GM10266 (cell line): ENCODE results near the gene ADAM19.

Experiments used
- DNase-seq: peaks from one replicate; pipeline ENCODE4 v3.0.0; 2012; ENCODE audit errors: extremely low spot score
- CTCF ChIP-seq: IDR thresholded peaks from 2 replicates; pipeline ENCODE4 v1.5.1; 2012; ENCODE audit warnings: mild to moderate bottlenecking, low read depth; ENCODE audit not compliant: control insufficient read depth, insufficient read depth; ENCODE audit errors: missing control alignments

ADAM19 gene

DNA sequence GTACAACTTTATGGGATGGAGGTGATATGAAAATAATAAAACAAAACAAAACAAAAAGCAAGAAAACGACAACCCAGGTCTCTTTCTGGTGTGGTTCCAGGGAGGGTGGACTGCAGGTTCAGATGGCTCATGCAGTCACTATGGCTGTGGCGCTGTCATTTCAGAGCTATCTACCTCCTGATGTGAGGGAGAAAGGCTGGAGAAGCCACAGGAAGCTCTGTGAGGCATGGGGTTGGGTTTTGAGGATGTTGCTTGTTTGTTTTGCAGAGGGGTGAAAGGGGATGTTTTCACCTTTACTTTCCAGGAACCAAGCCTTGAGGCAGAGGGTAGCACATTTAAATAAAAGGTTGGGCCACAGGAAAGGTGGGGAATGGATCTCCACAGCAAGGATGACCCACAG lies 96.8 kb downstream of the ADAM19 start:
- no peak for TF ChIP-seq CTCF
- DNase-seq, result no peak

DNA sequence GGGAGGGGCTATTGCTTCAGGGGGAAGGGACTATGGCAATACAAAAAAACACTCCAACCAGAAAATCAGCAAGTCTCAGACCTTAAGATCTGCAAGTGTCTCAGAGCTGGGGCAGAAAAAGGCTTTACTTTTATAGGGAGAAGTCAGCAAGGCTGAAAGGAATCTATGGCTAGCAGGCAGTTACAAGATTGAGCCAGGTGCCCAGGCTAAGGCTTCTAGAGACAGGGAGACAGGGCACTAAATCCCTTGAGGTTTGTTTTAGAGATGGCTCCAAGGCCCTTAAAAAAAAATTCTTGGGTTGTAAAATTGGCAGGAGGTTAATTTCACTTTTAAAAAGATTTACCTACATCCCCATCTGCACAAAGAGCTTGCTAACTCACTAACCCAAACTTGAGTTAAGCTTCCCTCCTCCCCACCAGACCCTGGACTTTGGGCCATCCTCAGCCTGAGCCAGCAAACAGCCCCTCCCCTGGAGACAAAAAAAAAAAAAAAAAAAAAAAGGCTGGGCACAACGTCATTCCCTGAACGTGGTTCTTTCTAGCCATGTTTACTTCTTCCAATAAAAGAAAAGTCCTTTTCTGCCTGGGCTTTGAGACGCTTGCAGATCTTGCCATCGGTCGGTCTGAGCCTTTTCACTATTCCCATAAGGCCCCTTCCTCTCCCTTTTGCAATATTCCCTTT lies 97.6 kb downstream of the ADAM19 start:
- TF ChIP-seq CTCF, result no peak
- DNase-seq, result no peak

DNA sequence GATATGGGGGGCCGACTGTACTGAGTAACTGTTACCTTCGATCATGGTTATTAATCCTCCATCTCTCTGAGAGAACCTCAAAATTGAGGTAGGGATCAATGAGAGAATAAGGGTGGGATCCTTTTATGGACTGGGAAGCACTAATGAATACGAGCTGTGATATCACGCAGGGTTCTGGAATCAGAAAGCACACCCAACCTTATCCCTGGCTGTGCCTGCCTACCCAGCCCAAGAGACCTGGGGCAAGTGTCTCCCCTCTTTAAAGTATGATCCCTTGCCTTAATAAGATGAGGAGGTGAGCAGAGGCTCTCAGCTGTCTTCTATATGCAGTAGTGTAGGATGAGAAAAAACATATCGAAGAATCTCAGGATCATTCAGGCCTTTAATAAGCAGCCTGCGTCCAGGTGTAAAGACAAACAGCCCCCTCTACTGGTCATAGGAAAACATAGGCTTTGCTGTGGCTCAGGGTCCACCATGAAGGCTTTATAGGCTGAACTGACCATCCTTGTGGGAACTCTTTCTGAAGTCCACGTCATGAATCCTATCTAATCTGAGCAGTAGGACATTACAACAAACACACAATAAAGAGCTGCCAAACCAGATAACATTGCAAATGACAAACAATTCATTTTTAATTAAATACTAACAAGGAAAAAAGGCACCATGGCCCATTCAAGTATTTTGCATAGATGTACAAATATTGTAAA lies 98.7 kb downstream of the ADAM19 start:
- TF ChIP-seq CTCF, result peak; percentile 68
- peak; percentile 75 for DNase-seq

GRCh38 chr5:157475432-157475831 lies 100.1 kb downstream of the ADAM19 start:
- no peak for DNase-seq
- no peak for TF ChIP-seq CTCF

DNA sequence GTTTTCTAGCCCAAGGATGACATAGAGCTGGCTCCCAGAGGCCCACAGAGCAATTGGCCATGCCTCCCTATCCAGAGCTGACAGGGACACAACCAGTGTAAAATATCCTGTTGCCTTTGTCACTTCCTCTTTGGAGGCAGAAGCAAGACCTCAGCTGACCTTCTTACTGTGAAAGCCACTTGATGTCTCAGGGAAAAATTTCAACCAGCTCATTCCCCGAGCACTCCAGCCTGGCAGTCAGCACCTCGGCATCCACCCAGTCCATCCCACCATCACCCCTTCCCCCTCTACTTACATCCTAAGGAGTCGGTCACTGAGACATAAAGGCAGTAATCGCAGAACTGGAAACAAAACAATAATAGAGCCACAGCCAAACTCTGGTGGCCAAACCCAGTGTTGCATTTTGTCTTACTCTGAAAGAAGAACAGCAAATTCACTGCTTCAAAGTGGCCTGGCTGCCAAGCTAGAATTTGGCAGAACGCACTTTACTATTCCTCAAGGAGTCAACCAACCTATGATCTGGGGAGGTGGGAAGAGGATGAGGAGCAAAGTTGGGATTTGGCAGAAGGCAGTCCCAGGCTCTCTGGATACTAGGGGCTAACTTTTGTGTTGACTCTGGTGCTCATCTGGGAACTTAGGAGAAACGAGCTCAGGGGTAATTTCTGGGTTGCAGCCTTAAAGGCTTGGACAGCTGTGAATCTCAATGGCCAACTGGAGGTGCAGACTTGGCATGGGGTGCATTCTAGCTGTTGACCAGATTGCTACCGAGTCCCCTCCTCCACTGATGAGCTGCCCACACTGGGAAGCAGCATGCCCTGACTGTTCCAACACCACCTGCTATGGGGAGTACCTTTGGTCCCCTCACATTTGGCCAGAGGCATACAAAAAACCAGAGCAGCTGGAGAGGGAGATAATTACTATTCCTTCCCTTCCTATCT lies 101.9 kb downstream of the ADAM19 start:
- no peak for TF ChIP-seq CTCF
- no peak for DNase-seq

DNA sequence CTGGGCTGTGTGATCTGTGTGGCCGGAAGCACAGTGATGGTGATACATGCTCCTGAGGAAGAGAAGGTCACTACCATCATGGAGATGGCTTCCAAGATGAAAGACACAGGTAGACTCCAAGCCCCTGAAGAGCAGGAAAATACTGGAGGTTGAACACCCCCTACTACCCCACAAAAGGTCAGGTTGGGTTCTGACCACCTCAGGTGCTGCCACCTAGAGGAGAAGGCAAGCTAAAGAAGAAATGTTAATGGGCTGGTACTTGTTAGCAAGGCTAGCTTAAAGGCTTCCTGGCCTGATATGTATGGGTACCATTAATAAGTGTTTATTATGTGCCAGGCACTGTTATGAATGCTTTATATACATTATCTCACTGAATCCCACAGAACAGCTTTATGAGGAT lies 103.9 kb downstream of the ADAM19 start:
- peak; percentile 63 for TF ChIP-seq CTCF
- DNase-seq, result peak; percentile 56
